GM12891 (cell line): ENCODE data around the gene PPAT.

Experiments
- PAX5 ChIP-seq: IDR thresholded peaks from 2 replicates; pipeline ENCODE4 v1.6.1; 2011; ENCODE audit warnings: low read length, moderate library complexity, mild to moderate bottlenecking; ENCODE audit not compliant: insufficient read depth, severe bottlenecking
- POLR2A ChIP-seq: IDR thresholded peaks from 2 replicates; pipeline ENCODE4 v1.6.1; 2011; ENCODE audit warnings: low read depth, low read length, control low read depth
- POLR2AphosphoS5 ChIP-seq: IDR thresholded peaks from 2 replicates; pipeline ENCODE4 v1.6.1; 2011; ENCODE audit warnings: low read depth, low read length, control low read depth
- SPI1 ChIP-seq: IDR thresholded peaks from 2 replicates; pipeline ENCODE4 v1.6.1; 2011; ENCODE audit warnings: low read depth, low read length, control low read depth
- TAF1 ChIP-seq: IDR thresholded peaks from 2 replicates; pipeline ENCODE4 v1.6.1; 2011; ENCODE audit warnings: low read depth, low read length, control low read depth

- TF ChIP-seq POLR2A (no peak), TAF1 (no peak), POLR2AphosphoS5 (no peak), PAX5 (no peak), SPI1 (no peak)
These were observed 11.2 kb downstream of the PPAT start for GRCh38 chr4:56424176-56424575.
